A549 treated with Mapracorat at 1 μM for 4 hours (cell line): ENCODE results near the gene SPECC1L. TPM values are rescaled to one million over a fixed set of nuclear protein-coding genes. Genes with fewer than 3 reads are reported as not detected.

ENCODE experiments used
- total RNA-seq: library from RNA; stranded (reverse); fragments of 200-300 nt; extraction: Qiagen RNA extraction; gene quantifications from 5 replicates; pipeline ENCODE4 v1.2.3, GENCODE V29; 2022

The SPECC1L gene, protein sequence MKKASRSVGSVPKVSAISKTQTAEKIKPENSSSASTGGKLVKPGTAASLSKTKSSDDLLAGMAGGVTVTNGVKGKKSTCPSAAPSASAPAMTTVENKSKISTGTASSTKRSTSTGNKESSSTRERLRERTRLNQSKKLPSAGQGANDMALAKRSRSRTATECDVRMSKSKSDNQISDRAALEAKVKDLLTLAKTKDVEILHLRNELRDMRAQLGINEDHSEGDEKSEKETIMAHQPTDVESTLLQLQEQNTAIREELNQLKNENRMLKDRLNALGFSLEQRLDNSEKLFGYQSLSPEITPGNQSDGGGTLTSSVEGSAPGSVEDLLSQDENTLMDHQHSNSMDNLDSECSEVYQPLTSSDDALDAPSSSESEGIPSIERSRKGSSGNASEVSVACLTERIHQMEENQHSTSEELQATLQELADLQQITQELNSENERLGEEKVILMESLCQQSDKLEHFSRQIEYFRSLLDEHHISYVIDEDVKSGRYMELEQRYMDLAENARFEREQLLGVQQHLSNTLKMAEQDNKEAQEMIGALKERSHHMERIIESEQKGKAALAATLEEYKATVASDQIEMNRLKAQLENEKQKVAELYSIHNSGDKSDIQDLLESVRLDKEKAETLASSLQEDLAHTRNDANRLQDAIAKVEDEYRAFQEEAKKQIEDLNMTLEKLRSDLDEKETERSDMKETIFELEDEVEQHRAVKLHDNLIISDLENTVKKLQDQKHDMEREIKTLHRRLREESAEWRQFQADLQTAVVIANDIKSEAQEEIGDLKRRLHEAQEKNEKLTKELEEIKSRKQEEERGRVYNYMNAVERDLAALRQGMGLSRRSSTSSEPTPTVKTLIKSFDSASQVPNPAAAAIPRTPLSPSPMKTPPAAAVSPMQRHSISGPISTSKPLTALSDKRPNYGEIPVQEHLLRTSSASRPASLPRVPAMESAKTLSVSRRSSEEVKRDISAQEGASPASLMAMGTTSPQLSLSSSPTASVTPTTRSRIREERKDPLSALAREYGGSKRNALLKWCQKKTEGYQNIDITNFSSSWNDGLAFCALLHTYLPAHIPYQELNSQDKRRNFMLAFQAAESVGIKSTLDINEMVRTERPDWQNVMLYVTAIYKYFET
- total RNA-seq = 13.6 to 17.5 TPM (median 16.3 TPM) in 5 replicates

DNA sequence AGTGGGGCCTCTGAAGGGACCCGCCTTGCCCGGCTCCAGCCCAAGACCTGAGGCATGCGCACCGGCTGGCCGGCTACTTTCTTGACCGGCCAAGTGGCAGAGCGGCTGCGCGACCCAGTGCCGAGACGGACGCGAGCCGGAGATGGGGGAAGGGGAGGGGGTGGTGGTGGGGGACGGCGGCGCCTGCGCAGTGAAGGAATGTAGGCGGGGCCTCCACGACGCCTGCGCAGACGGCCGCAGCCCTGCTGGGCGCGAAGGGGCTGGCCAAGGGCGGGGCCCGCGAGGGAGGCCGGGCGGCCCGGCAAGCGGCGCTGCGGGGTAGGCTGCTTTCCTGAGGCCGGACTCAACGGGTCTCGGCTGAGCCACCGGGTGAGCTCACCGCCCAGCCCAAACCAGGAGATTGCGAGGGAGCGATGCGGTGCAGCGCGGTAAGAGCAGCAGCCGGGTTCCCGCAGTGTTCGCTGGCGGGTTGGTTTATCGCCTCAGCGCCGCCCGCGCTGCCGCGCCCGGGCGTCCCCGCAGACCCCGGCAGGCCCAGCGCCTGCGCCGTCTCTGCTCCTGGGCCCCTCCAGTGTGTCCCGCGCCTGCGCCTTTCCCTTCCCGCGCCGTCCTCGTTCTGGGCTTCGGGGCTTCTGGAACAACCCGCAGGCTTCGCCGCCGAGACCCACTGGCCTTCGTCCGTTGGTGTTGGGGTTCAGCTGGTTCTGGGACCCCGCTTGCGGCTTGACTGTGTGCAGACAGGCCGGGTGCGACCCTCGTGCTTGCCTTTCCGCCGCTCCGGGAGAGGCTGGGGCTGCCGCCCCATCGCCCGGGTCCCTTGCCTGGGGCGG lies at the start of gene SPECC1L:
SPECC1L (plus strand) TSS at position 276 of the 830 bp plus-strand sequence. CDS start 31,401 bp downstream, outside the sequence.

DNA sequence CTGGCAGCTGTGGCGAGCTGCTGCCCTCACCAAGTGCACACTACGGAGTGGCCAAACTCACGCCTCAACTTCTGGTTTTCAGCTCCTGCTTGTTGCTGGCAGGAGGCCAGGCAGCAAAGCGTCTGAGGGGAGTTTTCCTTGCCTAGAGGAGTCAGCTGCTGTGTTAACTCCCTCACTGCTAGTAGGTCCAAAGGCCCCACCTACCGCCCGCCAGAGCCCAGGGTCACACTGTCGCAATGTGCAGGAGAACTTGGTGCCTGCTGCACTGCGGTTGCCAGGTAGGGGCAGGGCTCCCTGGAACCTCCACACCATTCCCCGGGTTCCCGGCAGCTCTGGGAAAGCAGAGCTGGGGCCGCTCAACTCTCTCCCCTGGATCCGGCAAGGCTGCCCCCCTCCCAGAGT lies 25.6 kb upstream of the SPECC1L start, which contains the start of gene GGT5:
GGT5 (minus strand) TSS at position 53 of the 402 bp plus-strand sequence. CDS start 357 bp downstream, outside the sequence.

DNA sequence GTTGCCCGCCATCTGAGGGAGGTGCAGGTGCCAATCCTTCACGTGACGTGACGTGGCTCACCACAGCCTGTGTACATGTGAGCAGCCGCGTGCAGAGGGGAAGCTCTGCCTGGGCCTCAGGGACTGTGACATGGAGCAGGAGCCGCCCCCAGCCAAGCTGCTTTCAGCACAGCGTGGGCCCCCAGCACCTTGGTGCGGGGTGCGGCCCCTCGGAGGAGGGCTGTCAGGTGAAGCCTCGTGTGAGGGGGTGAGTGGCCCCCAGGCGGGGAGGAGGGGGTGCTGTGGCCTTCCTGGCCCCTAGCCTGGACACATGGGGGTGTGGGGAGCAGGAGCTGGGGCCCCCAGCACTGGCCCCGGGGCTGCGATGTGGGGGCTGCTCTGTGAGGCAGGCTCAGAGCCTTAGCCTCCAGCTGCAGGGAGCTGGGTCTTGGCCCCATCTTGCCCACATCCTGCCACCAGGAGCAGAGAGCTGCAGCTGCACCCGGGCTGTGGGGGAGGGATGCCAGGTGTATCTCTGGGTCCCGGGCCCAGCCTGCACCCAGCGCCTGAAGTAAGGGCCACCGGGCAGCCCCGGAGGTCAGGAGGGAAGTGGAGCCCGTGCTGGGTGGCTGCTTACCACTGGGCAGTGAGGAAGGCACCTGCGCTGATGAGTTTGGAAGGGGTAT lies 157.0 kb downstream of the SPECC1L start, which contains the start of gene ADORA2A:
ADORA2A (plus strand) TSS at position 100 of the 665 bp plus-strand sequence. CDS start 5,806 bp downstream, outside the sequence.

Other genes starting within 250 kb of the SPECC1L start
- 62.5 to 83.3 TPM (median 77.2 TPM) in 5 replicates for gene SUSD2, start 89.3 kb upstream of the SPECC1L start, total RNA-seq
- gene GGT5, start 25.7 kb upstream of the SPECC1L start, total RNA-seq = 3.3 to 4.6 TPM (median 4.2 TPM) in 5 replicates
- gene ADORA2A, start 156.8 kb downstream of the SPECC1L start, total RNA-seq = 0.54 to 1.2 TPM (median 0.80 TPM) in 5 replicates
- not detected in 5 replicates for gene UPB1, start 224.5 kb downstream of the SPECC1L start, total RNA-seq